Measurements from ENCODE around the gene ENDOD1. TPM values are rescaled to one million over a fixed set of nuclear protein-coding genes. Genes with fewer than 3 reads are reported as not detected.

The ENDOD1 gene
- total RNA-seq, 6 experiments from 2014 or later = 23.1 to 27.3 (median 25.3) TPM

- Mint-ChIP-seq H3K36me3 (ENCODE audit: low read depth) (no peaks in the 10 kb centered on the region), H3K27ac (no peak overlapping the region), H3K4me3 (no peak overlapping the region), H3K9me3 (no peaks in the 10 kb centered on the region), H3K27me3 (ENCODE audit: insufficient read depth) (peaks cover 2% of the 10 kb centered on the region), H3K4me1 (ENCODE audit: low read depth) (peaks cover 7% of the 10 kb centered on the region; the same call in 1 of the 2 replicates)
- no peak for DNase-seq
- TF ChIP-seq CTCF (IDR thresholded peaks at IDR 0.05) = no peak
These were observed 13.1 kb downstream of the ENDOD1 start for GRCh38 chr11:95102733-95103132.

- no peak overlapping the region for H3K27ac Mint-ChIP-seq
- H3K27me3 Mint-ChIP-seq (ENCODE audit: insufficient read depth) = peaks cover 2% of the 10 kb centered on the region
- no peak for TF ChIP-seq CTCF (IDR thresholded peaks at IDR 0.05)
- no peaks in the 10 kb centered on the region for H3K36me3 Mint-ChIP-seq (ENCODE audit: low read depth)
- H3K9me3 Mint-ChIP-seq = no peaks in the 10 kb centered on the region
- no peak for DNase-seq
- H3K4me3 Mint-ChIP-seq = no peak overlapping the region
- peaks cover 16% of the 10 kb centered on the region for H3K4me1 Mint-ChIP-seq (ENCODE audit: low read depth)
These were observed 14.1 kb downstream of the ENDOD1 start for GRCh38 chr11:95103701-95104100.

- peaks cover 2% of the 10 kb centered on the region for H3K27me3 Mint-ChIP-seq (ENCODE audit: insufficient read depth)
- H3K36me3 Mint-ChIP-seq (ENCODE audit: low read depth) = no peaks in the 10 kb centered on the region
- H3K4me3 Mint-ChIP-seq = no peak overlapping the region
- peaks cover 22% of the 10 kb centered on the region for H3K4me1 Mint-ChIP-seq (ENCODE audit: low read depth)
- H3K27ac Mint-ChIP-seq = no peak overlapping the region
- H3K9me3 Mint-ChIP-seq = no peaks in the 10 kb centered on the region
- TF ChIP-seq CTCF (IDR thresholded peaks at IDR 0.05) = no peak
- DNase-seq = no peak
These were observed 14.6 kb downstream of the ENDOD1 start for GRCh38 chr11:95104121-95104830.

GRCh38 chr11:95104856-95105255 lies 15.2 kb downstream of the ENDOD1 start:
- no peak for TF ChIP-seq CTCF (IDR thresholded peaks at IDR 0.05)
- no peak overlapping the region for H3K4me3 Mint-ChIP-seq
- H3K27me3 Mint-ChIP-seq (ENCODE audit: insufficient read depth) = peaks cover 2% of the 10 kb centered on the region
- H3K36me3 Mint-ChIP-seq (ENCODE audit: low read depth) = peaks cover under 1% of the 10 kb centered on the region; the same call in 1 of the 2 replicates
- peaks cover 28% of the 10 kb centered on the region for H3K4me1 Mint-ChIP-seq (ENCODE audit: low read depth)
- H3K9me3 Mint-ChIP-seq = no peaks in the 10 kb centered on the region
- no peak for DNase-seq
- no peak overlapping the region for H3K27ac Mint-ChIP-seq

GRCh38 chr11:95108159-95108611 lies 18.5 kb downstream of the ENDOD1 start:
- TF ChIP-seq CTCF (IDR thresholded peaks at IDR 0.05) = no peak
- DNase-seq = no peak
- Mint-ChIP-seq H3K9me3 (no peaks in the 10 kb centered on the region), H3K4me1 (ENCODE audit: low read depth) (peaks cover 34% of the 10 kb centered on the region), H3K27ac (peak overlapping the region; percentile 72), H3K27me3 (ENCODE audit: insufficient read depth) (peaks cover 6% of the 10 kb centered on the region), H3K4me3 (peak overlapping the region; percentile 74; the same call in 1 of the 2 replicates), H3K36me3 (ENCODE audit: low read depth) (peaks cover 6% of the 10 kb centered on the region)

Measured in HFFc6 (cell line).